ENCODE measurements around the gene TEPSIN. TPM values are rescaled to one million over a fixed set of nuclear protein-coding genes. Genes with fewer than 3 reads are reported as not detected.

The TEPSIN gene
- total RNA-seq, 1 donor from 2014 or later, result 42.3 TPM

GRCh38 chr17:81274471-81274855, 35.6 kb upstream of the TEPSIN start:
- H3K4me1 Mint-ChIP-seq (ENCODE audit: unreplicated experiment), result no peaks in the 10 kb centered on the region
- peaks cover 56% of the 10 kb centered on the region for H3K36me3 Mint-ChIP-seq (ENCODE audit: unreplicated experiment)
- no peaks in the 10 kb centered on the region for H3K27me3 Mint-ChIP-seq (ENCODE audit: unreplicated experiment)
- TF ChIP-seq CTCF (IDR thresholded peaks at IDR 0.05), result no peak
- H3K4me3 Mint-ChIP-seq (ENCODE audit: unreplicated experiment), result no peak overlapping the region
- no peak for DNase-seq (ENCODE audit: extremely low spot score, unreplicated experiment)
- H3K27ac Mint-ChIP-seq (ENCODE audit: unreplicated experiment), result no peak overlapping the region
- no peaks in the 10 kb centered on the region for H3K9me3 Mint-ChIP-seq (ENCODE audit: unreplicated experiment)

- H3K4me1 Mint-ChIP-seq (ENCODE audit: unreplicated experiment), result no peaks in the 10 kb centered on the region
- no peaks in the 10 kb centered on the region for H3K9me3 Mint-ChIP-seq (ENCODE audit: unreplicated experiment)
- no peaks in the 10 kb centered on the region for H3K27me3 Mint-ChIP-seq (ENCODE audit: unreplicated experiment)
- H3K36me3 Mint-ChIP-seq (ENCODE audit: unreplicated experiment), result peaks cover 60% of the 10 kb centered on the region
- DNase-seq (ENCODE audit: extremely low spot score, unreplicated experiment), result no peak
- H3K27ac Mint-ChIP-seq (ENCODE audit: unreplicated experiment), result no peak overlapping the region
- no peak overlapping the region for H3K4me3 Mint-ChIP-seq (ENCODE audit: unreplicated experiment)
- TF ChIP-seq CTCF (IDR thresholded peaks at IDR 0.05), result no peak
These were observed 35.0 kb upstream of the TEPSIN start for GRCh38 chr17:81273698-81274470.

- Mint-ChIP-seq H3K4me1 (ENCODE audit: unreplicated experiment) (no peaks in the 10 kb centered on the region), H3K36me3 (ENCODE audit: unreplicated experiment) (peaks cover 63% of the 10 kb centered on the region), H3K27me3 (ENCODE audit: unreplicated experiment) (no peaks in the 10 kb centered on the region), H3K4me3 (ENCODE audit: unreplicated experiment) (no peak overlapping the region), H3K27ac (ENCODE audit: unreplicated experiment) (no peak overlapping the region), H3K9me3 (ENCODE audit: unreplicated experiment) (no peaks in the 10 kb centered on the region)
- DNase-seq (ENCODE audit: extremely low spot score, unreplicated experiment), result no peak
- TF ChIP-seq CTCF (IDR thresholded peaks at IDR 0.05), result no peak
These were observed 33.8 kb upstream of the TEPSIN start for GRCh38 chr17:81272616-81273015.

GRCh38 chr17:81271226-81271625, 32.4 kb upstream of the TEPSIN start:
- H3K27ac Mint-ChIP-seq (ENCODE audit: unreplicated experiment), result no peak overlapping the region
- H3K4me3 Mint-ChIP-seq (ENCODE audit: unreplicated experiment), result no peak overlapping the region
- H3K27me3 Mint-ChIP-seq (ENCODE audit: unreplicated experiment), result no peaks in the 10 kb centered on the region
- no peak for DNase-seq (ENCODE audit: extremely low spot score, unreplicated experiment)
- H3K36me3 Mint-ChIP-seq (ENCODE audit: unreplicated experiment), result peaks cover 51% of the 10 kb centered on the region
- TF ChIP-seq CTCF (IDR thresholded peaks at IDR 0.05), result no peak
- H3K9me3 Mint-ChIP-seq (ENCODE audit: unreplicated experiment), result no peaks in the 10 kb centered on the region
- no peaks in the 10 kb centered on the region for H3K4me1 Mint-ChIP-seq (ENCODE audit: unreplicated experiment)

- Mint-ChIP-seq H3K4me1 (ENCODE audit: unreplicated experiment) (no peaks in the 10 kb centered on the region), H3K4me3 (ENCODE audit: unreplicated experiment) (no peak overlapping the region), H3K27ac (ENCODE audit: unreplicated experiment) (no peak overlapping the region), H3K36me3 (ENCODE audit: unreplicated experiment) (peaks cover 54% of the 10 kb centered on the region), H3K9me3 (ENCODE audit: unreplicated experiment) (no peaks in the 10 kb centered on the region), H3K27me3 (ENCODE audit: unreplicated experiment) (no peaks in the 10 kb centered on the region)
- no peak for TF ChIP-seq CTCF (IDR thresholded peaks at IDR 0.05)
- no peak for DNase-seq (ENCODE audit: extremely low spot score, unreplicated experiment)
These were observed 31.4 kb upstream of the TEPSIN start for GRCh38 chr17:81270279-81270678.

Data from osteocyte (in vitro differentiated cells).